ENCODE results near the gene NUBPL.

DNA sequence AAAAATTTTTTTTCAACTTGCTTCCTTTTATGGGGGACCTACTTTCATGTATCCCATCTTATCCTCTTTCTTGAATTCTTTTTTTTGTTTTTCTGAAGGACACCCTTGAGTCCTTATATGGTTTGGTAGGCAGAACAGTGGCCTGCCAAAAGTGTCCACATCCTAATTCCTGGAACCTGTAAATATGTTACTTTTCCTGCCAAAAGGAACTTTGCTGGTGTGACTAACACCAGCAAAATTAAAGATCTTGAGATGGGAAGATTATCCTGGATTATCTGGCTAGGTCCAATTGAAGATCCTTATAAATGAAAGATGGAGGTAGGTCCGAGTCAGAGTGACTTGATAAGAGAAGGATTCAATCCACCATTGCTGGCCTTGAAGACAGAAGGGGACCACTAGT is 5.3 kb downstream of the NUBPL start:
- TF ChIP-seq, protein P1, sequence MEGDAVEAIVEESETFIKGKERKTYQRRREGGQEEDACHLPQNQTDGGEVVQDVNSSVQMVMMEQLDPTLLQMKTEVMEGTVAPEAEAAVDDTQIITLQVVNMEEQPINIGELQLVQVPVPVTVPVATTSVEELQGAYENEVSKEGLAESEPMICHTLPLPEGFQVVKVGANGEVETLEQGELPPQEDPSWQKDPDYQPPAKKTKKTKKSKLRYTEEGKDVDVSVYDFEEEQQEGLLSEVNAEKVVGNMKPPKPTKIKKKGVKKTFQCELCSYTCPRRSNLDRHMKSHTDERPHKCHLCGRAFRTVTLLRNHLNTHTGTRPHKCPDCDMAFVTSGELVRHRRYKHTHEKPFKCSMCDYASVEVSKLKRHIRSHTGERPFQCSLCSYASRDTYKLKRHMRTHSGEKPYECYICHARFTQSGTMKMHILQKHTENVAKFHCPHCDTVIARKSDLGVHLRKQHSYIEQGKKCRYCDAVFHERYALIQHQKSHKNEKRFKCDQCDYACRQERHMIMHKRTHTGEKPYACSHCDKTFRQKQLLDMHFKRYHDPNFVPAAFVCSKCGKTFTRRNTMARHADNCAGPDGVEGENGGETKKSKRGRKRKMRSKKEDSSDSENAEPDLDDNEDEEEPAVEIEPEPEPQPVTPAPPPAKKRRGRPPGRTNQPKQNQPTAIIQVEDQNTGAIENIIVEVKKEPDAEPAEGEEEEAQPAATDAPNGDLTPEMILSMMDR (IDR thresholded peaks at IDR 0.05): no peak
- TF ChIP-seq POLR2A (IDR thresholded peaks at IDR 0.05): no peak
